GM04503 (cell line): Measurements from ENCODE around the gene LYRM4.

Experiments
- DNase-seq: peaks from one replicate; pipeline ENCODE4 v3.0.0-alpha.2; 2012; ENCODE audit warnings: low read depth

LYRM4 gene

DNA sequence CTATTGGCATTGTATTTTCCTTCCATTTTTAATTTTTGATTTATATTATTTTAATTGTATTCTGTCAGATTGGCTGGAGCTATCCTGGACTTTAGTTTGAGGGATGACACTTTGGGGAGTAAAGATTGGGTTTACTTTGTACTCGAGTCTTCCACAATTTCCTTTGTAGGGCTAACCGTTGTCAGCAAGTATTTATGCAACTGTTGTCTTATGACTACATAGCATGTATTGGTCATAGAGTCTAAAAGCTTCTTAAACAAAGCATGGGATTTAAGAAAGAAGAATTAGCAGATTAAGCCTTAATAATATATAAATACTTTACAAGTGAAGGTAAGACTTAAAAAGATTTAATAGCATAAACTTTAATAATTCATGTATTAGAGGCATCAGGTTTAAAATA lies 20.2 kb upstream of the LYRM4 start:
- DNase-seq = no peak

DNA sequence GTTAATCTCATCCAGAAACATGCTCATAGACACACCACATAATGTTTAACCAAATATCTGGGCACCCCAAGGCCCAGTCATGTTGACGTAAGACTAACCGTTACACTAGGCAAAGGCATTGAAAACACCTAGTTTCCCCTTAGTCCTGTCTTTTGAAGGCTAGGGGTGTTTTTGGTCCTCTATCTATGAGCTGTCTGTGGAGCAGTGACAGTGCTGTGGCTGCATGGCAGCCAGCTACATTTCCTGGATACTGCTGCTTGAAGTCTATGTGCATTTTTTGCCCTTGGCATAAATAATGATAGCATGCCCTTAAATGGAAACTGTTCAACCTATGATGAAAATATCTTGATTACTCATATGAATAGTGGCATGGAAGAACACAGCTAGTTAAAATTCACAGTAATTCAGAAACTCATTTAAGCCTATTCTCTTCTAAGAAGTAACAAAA lies 19.2 kb upstream of the LYRM4 start:
- no peak for DNase-seq

DNA sequence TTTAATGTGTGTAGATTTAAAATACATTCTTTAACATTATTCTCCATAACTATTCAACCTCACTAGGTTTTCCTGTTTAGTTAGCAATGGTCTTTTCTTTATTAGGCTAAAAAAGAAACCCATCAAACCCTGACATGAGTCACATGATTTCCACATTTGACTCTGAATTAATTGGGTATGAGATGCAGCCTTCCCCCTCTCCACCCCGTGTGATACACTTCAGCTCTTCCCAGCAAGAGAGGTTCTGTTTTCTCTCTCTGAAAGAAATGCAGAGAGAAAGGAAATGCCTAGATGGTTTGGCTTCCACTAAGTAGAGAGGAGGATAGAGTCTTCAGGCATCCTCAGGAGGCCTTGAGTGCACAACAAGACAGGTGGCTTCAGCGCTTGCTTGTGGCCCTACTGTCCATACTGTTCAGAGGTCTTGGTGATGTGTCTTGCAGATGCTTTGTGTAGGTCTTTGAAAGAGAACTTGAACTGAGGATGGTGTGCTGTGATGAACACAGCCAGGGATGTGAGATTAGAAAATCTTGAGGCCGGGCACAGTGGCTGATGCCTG lies 17.9 kb upstream of the LYRM4 start:
- no peak for DNase-seq

DNA sequence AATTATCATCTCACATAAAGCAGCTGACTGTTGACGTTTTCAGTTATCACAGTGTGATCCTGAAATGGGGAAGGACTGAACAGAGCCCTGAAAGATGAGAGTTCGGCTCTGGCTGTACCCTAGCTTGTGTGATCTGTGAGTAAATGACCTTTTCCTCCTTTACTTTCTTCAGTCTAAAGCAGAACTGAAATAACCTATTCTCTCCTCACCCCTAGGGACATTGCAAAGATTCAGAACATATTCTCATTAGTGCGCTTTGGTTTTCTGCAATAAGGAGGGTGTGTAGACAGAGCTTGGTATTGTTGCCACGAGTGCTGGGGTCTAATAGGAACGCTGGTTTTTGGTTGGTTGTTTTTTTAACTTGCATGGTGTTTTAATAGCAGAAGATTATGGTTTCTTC lies 17.3 kb upstream of the LYRM4 start:
- DNase-seq = no peak

DNA sequence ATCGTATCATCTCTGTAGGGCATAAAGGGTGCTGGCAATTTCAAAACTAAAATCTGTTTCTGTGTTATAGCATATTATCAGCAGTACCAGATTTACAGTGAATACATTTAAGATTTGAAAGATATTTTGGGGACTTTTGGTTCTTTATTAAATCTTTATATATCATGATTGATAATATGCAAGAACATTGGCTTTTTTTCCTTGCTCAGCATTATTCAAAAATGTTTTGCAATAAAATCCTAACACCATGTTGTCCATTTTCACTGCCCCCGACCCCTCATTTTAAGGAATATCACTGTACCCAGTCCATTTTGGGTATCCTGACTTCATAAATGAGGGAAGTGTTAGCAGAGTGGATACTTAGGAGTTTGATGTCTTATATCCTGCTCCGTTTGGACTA lies 16.8 kb upstream of the LYRM4 start:
- no peak for DNase-seq

DNA sequence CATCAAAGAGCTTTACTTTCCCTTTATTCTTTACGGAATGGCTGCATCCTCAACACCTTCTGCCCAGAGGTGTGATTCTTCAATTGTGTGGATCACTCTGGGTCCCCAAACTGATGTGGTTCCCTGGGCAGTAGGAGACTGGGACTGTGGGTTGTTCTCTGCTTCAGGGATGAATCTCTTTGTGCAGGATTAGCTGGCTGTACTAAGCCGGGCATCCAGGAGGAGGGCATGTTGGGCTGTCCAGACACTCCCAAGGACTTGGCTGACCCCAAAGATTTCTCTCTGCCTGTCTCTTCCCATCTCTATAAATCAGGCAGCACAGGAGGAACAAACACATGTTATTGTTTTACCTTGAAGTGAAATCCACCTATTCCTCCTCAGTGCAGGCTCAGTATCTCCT lies 15.8 kb upstream of the LYRM4 start:
- DNase-seq = no peak

DNA sequence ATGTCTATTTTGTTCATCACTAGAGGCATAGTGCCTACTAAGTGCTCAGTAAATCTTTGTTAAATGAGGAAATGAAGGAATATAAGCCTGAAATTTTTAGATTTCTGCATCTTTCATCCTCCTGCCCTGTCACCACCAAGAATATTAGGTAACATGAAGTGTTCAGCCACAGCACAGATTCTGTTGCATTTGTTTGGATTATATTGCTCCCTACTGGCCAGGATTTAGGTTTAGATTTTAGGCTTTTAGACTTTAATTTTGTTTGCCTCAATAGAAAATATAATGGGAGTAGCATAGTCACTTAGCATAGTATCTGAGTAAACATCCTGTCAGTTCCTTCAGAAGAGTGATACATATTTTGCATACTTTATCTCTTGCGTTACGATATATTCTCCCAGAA lies 14.7 kb upstream of the LYRM4 start:
- no peak for DNase-seq

DNA sequence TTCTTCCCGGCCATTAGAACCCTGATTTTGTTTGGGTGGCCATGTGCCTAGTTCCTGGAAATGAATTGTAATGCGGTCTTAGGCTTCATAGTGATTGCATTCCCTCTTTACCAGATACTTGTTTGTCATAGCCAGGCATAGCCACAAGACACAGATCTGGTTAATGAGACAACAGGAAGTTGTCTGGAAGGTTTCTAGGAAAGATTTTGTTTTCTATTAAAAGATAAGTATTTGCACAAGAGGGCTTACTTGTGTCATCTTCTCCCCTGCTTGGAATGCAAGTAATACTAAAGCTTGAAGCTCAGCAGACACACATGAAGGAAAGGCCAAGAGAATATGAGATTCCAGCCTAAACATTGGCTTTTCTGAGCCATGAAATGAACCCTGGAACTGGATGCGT lies 13.5 kb upstream of the LYRM4 start:
- no peak for DNase-seq

DNA sequence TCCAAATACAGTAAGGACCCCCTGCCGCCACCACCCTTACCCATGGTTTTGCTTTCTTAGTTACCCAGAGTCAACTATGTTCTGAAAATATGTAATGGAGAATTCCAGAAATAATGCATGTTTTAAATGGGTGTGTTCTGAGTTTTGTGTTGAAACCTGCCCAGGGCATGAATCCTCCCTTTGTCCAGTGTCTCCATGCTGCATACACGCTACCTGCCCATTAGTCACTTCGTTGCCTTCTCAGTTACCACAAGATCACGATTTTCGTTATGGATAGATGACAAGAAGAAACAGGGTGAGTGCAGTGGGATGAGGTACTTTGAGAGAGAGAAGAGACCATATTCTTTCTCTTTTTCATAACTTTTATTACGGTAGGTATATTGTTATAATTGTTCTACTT lies 11.2 kb upstream of the LYRM4 start:
- DNase-seq = no peak

DNA sequence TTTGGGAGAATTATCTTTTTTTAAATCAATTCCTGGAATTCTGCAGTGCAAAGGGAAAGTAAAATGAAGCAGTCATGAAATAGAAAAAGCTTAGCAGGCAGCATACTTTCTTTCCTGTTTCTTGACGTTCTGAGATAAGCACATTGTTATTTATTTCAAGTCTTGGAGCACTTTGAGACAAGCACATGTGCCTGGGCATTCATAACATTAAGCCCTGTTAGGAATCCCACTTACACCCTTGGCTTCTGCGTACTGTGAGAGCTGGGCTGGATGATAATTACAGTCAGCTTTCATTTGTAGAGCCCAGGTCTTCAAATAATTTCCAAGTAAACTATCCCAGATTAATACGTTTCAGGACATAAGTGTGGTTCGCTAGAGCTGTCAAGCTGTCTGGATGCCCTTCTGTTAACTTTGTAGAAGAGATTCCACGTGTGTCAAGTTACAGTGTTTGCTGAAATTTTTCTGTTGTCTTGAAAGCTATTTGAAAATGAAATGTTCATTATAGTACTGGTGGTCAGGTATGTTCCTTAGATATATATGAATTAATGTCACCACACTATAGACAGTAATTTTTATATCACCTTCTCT lies 9.4 kb upstream of the LYRM4 start:
- DNase-seq = no peak

DNA sequence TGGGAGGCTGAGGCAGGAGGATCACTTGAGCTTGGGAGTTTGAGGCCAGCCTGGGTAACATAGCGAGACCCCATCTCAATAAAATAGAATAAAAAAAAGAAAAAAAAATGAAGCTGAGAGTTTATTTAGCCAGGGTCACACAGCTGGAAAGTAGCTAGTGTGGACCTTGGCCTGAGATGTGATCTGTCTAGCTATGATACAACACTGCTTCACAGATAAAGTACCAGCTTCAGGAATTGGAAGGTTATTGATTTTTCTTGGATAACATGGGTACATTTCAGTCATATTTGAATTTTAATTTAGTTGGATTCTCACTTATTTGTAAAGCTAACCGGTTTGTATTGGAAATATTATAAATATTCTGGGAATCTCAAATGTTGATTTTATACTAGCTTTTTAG lies 5.7 kb upstream of the LYRM4 start:
- DNase-seq = no peak

DNA sequence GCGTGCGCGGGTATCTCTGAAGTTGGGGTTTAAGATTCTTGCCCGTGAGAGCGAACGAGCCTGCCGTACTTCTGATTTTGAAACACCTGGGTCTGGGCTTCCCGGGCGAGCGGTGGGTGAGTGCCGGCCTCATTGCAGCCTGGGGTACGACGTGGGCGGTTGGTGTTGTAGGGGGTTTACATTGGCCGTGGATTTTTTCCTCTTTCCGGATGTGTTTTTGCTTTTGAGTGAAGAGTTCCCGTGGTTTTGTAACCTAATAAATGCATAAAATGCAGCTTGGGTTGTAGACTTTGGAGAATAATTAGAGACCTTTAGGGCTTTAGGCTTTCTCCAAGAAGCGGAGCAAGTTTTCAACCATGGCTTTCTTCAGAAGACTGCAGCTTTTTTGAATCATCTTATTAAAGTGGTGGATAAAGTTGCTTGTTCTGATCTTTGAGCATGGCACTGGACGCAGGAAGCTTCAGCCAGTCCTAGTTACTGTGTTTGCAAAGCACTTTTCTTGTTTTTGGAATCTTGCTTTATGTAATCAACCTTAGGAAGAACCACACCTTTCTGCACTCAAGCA lies 877 bp upstream of the LYRM4 start:
- DNase-seq = no peak

DNA sequence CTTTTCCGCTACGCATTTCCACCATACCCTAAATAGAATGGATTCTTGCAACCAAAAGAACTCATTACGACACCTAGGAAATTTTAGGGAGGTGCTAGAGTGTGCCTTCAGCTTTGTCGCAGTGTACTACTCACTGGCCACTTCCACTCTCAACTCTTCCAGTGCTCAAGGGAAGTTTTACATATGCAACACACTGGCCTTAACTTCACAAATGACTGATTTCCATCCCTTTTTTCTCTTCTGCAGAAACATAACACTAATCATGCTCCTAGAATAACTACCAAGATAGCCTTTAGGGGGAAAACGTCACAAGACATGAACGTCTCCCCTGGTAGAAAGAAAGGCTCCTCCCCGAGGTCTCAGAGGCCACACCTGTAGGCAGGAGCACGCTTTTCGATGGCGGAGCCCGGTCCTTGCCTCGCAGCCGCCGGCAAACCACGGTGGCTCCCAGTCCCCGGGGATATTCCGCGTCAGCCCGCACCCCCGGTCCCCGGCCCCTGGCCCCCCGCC lies 584 bp downstream of the LYRM4 start:
- DNase-seq = peak; percentile 20

DNA sequence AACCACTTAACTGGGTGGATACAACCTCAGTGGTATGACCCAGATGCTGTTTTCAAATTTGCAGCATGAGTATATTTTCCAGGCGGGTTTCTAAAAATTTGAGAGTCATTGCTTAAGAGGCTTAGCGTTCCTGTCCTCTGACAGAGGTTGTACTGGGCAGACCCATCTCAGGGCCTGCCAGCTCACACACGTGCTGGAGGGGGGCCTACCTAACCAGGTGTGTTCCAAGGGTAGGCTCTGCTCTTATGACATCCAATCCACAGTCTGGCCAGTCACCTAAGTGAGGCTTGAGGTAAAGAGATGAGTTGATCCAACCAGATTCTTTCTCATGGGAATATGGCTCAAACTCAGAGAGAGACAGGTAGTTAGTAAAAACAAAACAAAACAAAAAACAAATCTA lies 1.3 kb downstream of the LYRM4 start:
- no peak for DNase-seq

DNA sequence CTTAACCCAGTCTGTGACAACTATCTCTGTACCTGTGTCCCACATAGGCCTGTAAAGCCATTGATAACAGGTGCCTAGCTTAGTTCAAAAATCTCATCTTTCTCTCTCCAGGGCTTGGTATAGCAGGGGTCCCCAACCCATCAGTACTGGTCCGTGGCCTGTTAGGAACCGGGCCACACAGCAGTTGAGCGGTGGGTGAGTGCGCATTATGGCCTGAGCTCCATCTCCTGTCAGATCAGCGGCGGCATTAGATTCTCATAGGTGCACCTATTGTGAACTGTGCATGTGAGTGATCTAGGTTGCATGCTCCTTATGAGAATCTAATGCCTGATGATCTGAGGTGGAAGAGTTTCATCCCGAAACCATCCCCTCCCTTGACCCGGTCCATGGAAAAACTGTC lies 3.4 kb downstream of the LYRM4 start:
- DNase-seq = no peak

DNA sequence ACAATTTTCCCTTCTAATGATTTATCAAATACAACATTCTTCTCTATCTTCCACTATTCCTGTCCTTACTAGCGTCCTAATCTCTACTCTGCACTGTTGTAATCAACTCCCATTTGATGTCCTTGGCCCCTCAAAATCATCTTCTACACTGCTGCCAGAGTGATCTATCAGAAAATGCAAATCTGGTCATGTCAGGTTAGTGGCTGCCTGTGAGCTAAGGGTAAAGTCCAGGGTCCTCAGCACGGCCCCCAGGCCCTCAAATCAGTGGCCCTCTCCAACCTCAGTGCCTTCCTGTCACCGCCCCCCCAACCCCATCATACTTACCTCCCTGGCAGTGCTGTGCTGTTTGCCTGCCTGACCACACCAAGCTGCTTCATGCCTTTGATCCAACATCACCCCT lies 3.8 kb downstream of the LYRM4 start:
- no peak for DNase-seq

DNA sequence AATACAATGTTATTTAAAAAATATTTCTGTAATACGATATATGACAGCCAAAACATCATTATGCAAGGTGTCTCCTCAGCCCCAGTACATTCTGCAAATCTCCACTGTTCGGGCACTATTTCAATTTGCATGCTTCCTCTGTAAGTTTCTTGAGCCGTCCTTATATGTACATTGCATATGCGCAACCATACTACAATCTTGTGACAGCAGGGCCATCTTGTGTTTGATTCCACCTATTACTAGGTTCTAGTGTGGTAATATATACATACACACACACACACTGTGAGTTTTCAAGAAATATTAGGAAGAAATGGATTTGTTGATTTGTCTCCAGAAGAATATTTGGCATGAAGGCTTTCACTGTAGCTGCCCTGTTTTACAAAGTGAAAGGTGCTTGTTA lies 9.8 kb downstream of the LYRM4 start:
- no peak for DNase-seq

DNA sequence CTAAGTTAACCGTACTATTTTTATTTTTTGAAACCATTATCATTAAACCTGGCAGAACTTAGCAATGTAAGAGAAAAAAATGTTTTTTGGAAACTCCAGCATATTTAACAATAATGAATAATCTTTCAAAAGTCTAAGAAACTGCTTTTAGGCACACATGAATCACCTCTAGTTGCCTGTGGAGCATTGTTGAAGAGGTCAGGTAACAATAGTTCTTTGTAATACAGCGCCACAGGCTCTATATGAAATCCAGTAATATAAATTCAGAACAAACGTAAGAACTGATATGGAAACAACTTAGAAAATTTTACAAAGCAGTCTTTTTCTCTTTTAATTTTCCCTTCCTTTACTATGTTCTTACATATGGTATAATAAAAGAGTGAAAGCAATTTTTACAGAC lies 10.3 kb downstream of the LYRM4 start:
- DNase-seq = no peak

DNA sequence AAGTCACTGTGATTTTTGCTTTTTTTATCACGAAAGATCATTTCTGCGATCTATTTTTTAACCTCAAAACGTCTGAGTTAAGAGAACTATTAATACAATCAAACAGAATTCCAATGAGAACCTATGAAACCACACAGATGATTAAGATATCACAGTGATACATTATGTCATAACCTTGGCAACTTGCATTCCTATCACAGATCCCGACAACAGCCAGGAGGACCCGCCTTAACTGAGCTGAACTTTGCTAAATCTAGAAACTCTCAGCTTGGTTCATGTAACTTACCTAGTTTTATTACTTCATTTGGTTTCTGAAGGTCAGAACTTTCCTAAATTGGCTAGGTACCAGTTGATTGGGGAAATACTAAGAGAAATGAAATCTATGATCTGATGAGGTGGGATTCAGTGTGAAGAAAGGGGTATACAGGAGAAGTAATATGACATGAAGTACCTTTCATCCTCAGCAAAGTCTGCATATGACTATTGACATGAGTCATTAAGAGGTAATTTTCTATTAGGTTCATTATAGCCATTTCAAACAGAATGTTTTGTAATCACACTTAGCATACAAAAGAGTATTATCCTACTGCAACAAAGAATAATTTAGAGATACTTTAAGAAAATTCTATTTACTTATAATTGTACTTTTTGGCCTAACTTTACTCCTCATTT lies 11.2 kb downstream of the LYRM4 start:
- no peak for DNase-seq

DNA sequence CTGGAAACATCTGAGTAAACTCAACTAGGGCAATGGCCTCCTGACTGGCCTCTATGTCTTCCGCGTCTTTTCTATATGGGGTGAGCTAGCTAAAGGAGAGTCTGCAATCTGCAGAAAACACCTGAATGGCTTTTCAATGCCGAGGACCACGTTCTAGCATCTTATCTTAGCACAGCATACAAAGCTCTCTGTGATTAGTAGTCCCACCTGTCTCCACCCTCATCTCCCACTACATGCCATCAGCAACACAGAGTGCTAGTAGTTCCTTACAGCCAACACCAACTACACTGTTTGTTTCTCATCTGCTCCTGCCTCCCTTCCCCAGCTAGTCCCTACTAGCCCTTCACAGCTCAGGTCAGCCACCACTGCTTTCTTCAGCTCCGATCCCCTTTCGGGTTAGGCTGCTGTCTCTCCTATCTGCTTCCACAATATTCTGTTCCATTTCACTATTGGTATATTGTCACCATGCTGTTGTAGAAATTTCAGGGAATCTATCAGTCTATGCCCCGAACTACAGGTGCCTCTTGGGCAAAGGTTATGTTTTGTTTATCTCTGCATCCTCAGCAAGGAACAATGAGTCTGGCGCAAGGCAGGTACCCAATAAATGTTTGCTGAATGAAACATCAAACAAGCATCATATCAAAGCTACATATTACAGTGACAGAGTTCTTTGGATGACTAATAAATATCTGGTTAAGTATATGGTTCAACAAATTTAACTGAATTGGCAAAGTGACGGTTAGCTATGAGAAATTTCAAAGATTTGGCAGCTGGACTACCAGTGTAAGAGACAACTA lies 12.2 kb downstream of the LYRM4 start:
- no peak for DNase-seq

DNA sequence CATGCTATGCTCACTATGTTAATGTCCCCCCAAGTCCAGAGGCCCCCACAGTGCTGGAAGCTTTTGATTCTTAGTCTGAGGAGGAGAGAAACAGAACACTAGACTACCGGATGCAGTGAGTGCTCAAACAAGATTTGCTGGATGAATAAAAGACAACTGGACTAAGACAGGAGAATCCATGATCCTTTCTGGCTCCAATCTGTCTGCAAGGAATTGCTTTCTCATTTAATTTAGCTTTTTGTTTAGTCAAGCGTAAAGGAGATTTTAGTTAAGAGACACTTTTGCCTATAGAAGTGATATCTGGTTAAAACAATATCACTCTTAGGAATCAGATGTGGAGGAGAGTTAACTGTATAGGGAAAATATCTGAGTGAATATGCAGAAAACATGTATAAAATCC lies 13.5 kb downstream of the LYRM4 start:
- no peak for DNase-seq
